Measurements from ENCODE around the gene ZBTB46.

Gene ZBTB46

DNA sequence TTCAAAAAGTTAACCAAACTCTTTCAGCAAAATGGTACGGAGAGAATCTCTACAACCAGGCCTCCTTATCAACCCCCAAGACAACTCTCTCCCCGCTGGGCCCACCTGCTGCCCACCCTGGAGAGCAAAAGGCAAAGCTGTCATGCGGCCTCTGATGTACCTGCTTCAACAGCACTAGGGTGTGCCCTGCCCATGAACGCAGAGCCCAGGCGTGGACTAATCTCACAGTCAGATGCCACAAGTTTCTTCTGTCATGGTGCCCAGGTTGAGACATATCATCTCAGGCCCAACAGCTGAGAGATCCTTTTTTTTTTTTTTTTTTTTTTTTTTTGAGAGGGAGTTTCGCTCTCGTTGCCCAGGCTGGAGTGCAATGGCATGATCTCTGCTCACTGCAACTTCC, 65.2 kb downstream of the ZBTB46 start:
- Histone ChIP-seq H3K4me1 (ENCODE audit: low read length) (no peaks in the 10 kb centered on the region), H3K9ac (ENCODE audit: low read length) (no peak overlapping the region), H3K27me3 (ENCODE audit: low read depth, low read length) (0 out of 2 replicates have a peak, but pooled peaks cover 3% of the 10 kb centered on the region), H3K27ac (ENCODE audit: low read length) (no peak overlapping the region), H3K36me3 (replicated peaks; ENCODE audit: low read depth, low read length) (no peaks in the 10 kb centered on the region), H2AFZ (ENCODE audit: low read depth, low read length) (no peak overlapping the region), H3K79me2 (ENCODE audit: low read length) (no peaks in the 10 kb centered on the region), H4K20me1 (ENCODE audit: insufficient read depth, low read length) (no peaks in the 10 kb centered on the region), H3K9me3 (ENCODE audit: insufficient read depth, low read length) (no peaks in the 10 kb centered on the region), H3K4me3 (ENCODE audit: low read length) (no peak overlapping the region), H3K4me2 (ENCODE audit: low read length) (no peak overlapping the region)
- TF ChIP-seq, protein P1, sequence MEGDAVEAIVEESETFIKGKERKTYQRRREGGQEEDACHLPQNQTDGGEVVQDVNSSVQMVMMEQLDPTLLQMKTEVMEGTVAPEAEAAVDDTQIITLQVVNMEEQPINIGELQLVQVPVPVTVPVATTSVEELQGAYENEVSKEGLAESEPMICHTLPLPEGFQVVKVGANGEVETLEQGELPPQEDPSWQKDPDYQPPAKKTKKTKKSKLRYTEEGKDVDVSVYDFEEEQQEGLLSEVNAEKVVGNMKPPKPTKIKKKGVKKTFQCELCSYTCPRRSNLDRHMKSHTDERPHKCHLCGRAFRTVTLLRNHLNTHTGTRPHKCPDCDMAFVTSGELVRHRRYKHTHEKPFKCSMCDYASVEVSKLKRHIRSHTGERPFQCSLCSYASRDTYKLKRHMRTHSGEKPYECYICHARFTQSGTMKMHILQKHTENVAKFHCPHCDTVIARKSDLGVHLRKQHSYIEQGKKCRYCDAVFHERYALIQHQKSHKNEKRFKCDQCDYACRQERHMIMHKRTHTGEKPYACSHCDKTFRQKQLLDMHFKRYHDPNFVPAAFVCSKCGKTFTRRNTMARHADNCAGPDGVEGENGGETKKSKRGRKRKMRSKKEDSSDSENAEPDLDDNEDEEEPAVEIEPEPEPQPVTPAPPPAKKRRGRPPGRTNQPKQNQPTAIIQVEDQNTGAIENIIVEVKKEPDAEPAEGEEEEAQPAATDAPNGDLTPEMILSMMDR (IDR thresholded peaks at IDR 0.05; ENCODE audit: low read depth, low read length) = no peak
- no peak for TF ChIP-seq EZH2phosphoT487 (IDR thresholded peaks at IDR 0.05; ENCODE audit: low read depth)

DNA sequence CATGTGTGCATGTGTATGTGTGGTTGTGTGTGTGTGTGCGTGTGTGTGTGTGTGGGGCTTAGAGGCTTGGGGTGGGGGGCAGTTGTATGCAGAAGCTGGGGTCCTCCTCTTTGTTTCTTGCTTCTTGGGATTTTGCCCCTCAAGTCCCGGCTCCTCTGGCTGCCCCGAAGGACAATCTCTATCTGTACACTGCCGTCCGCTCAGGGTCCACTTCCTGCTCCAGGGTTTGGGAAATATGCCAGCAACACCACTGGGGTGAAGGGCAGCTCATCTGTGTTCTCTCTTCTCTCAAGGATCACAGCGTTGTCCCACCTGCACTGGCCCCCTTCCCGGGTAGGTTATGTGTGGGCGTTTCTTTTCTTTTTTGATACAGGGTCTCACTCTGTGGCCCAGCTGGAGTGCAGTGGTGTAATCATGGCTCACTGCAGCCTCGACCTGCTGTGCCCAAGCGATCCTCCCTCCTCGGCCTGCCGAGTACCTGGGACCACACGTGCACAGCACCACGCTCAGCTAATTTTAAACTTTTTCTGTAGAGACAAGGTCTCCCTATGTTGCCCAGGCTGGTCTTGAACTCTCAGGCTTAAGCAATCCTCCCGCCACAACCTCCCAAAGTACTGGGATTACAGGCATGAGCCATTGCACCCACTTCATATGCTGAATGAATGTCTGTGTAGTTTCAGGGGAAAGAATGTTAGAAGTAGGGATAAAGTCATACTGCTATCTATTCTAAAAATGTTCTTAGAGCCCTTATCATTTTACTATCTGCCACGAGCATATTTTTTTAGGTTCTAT, 65.8 kb downstream of the ZBTB46 start:
- Histone ChIP-seq H3K36me3 (replicated peaks; ENCODE audit: low read depth, low read length) (no peaks in the 10 kb centered on the region), H3K27me3 (ENCODE audit: low read depth, low read length) (0 out of 2 replicates have a peak, but pooled peaks cover 3% of the 10 kb centered on the region), H3K4me3 (ENCODE audit: low read length) (no peak overlapping the region), H2AFZ (ENCODE audit: low read depth, low read length) (no peak overlapping the region), H4K20me1 (ENCODE audit: insufficient read depth, low read length) (no peaks in the 10 kb centered on the region), H3K4me2 (ENCODE audit: low read length) (no peak overlapping the region), H3K9me3 (ENCODE audit: insufficient read depth, low read length) (no peaks in the 10 kb centered on the region), H3K79me2 (ENCODE audit: low read length) (no peaks in the 10 kb centered on the region), H3K9ac (ENCODE audit: low read length) (no peak overlapping the region), H3K4me1 (ENCODE audit: low read length) (no peaks in the 10 kb centered on the region), H3K27ac (ENCODE audit: low read length) (no peak overlapping the region)
- TF ChIP-seq EZH2phosphoT487 (IDR thresholded peaks at IDR 0.05; ENCODE audit: low read depth) = no peak
- TF ChIP-seq, protein P1 (IDR thresholded peaks at IDR 0.05; ENCODE audit: low read depth, low read length) = no peak

DNA sequence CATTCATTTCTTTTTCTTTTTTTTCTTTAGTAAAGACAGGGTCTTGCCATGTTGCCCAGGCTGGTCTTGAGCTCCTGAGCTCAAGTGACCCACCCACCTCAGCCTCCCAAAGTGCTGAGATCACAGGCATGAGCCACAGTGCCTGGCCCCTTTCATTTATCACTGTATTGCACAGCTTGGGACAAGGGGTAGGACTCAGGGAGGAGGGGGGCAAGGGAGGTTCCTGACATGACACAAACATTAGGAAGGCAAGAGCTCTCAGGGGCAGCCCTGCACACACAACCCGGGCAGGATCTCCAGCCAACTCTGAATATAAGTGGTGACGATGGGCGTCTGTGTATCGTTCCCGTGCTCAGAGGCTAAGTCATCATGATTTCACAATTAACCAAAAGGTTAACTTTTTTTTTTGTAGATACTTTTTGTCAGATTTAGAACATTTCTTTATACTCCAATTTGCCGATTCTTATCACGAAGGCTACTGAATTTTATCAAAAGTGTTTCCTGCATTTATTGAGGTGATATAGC, 71.6 kb downstream of the ZBTB46 start:
- no peak overlapping the region for H3K4me2 ChIP-seq (ENCODE audit: low read length)
- H3K79me2 ChIP-seq (ENCODE audit: low read length) = no peaks in the 10 kb centered on the region
- H3K4me3 ChIP-seq (ENCODE audit: low read length) = no peak overlapping the region
- no peak overlapping the region for H3K27ac ChIP-seq (ENCODE audit: low read length)
- H3K9me3 ChIP-seq (ENCODE audit: insufficient read depth, low read length) = no peaks in the 10 kb centered on the region
- no peaks in the 10 kb centered on the region for H3K4me1 ChIP-seq (ENCODE audit: low read length)
- 0 out of 2 replicates have a peak, but pooled peaks cover 3% of the 10 kb centered on the region for H3K27me3 ChIP-seq (ENCODE audit: low read depth, low read length)
- no peak overlapping the region for H2AFZ ChIP-seq (ENCODE audit: low read depth, low read length)
- H3K9ac ChIP-seq (ENCODE audit: low read length) = no peak overlapping the region
- no peaks in the 10 kb centered on the region for H4K20me1 ChIP-seq (ENCODE audit: insufficient read depth, low read length)
- H3K36me3 ChIP-seq (replicated peaks; ENCODE audit: low read depth, low read length) = no peaks in the 10 kb centered on the region
- TF ChIP-seq, protein P1 (IDR thresholded peaks at IDR 0.05; ENCODE audit: low read depth, low read length) = no peak
- TF ChIP-seq EZH2phosphoT487 (IDR thresholded peaks at IDR 0.05; ENCODE audit: low read depth) = no peak

DNA sequence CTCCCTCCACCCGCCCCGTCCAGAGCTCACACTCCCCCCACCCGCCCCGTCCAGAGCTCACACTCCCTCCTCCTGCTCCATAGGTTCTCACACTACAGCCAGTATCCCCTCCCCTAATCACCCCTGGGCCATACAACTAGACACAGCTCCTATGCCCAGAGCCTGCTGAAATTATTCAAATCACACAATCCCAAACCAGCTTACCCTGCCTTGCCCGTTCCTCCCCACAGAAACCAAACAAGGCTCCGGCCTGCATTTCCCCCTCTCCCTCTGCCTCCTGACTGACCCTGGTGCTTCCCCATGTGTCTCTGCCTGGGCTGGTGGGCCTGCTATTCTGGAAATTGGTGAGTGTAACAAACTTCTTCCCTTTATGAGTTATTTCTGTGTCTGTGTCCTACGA, 72.9 kb downstream of the ZBTB46 start:
- no peaks in the 10 kb centered on the region for H3K9me3 ChIP-seq (ENCODE audit: insufficient read depth, low read length)
- H3K4me3 ChIP-seq (ENCODE audit: low read length) = no peak overlapping the region
- H3K79me2 ChIP-seq (ENCODE audit: low read length) = no peaks in the 10 kb centered on the region
- TF ChIP-seq EZH2phosphoT487 (IDR thresholded peaks at IDR 0.05; ENCODE audit: low read depth) = no peak
- TF ChIP-seq, protein P1 (IDR thresholded peaks at IDR 0.05; ENCODE audit: low read depth, low read length) = no peak
- no peak overlapping the region for H3K4me2 ChIP-seq (ENCODE audit: low read length)
- 0 out of 2 replicates have a peak, but pooled peaks cover 3% of the 10 kb centered on the region for H3K27me3 ChIP-seq (ENCODE audit: low read depth, low read length)
- no peaks in the 10 kb centered on the region for H4K20me1 ChIP-seq (ENCODE audit: insufficient read depth, low read length)
- no peaks in the 10 kb centered on the region for H3K4me1 ChIP-seq (ENCODE audit: low read length)
- H3K27ac ChIP-seq (ENCODE audit: low read length) = no peak overlapping the region
- H2AFZ ChIP-seq (ENCODE audit: low read depth, low read length) = no peak overlapping the region
- H3K9ac ChIP-seq (ENCODE audit: low read length) = no peak overlapping the region
- H3K36me3 ChIP-seq (replicated peaks; ENCODE audit: low read depth, low read length) = no peaks in the 10 kb centered on the region
